GM23248 (cell line): Measurements from ENCODE around the gene SLC25A22. TPM values are rescaled to one million over a fixed set of nuclear protein-coding genes. Genes with fewer than 3 reads are reported as not detected.

Source experiments
- DNase-seq: peaks from one replicate; pipeline ENCODE4 v3.0.0-alpha.2; 2015
- H2AFZ ChIP-seq: fragments of 200-600 bp; sonication (generic); 2 replicates; pipeline ENCODE4 v1.6.1; 2016; ENCODE audit warnings: antibody characterized with exemption
- H3F3A ChIP-seq: fragments of 200-600 bp; sonication (generic); 2 replicates; pipeline ENCODE4 v1.6.1; 2016; ENCODE audit warnings: mild to moderate bottlenecking, antibody characterized with exemption, mixed run types; ENCODE audit not compliant: insufficient read depth
- H3K27ac ChIP-seq: fragments of 200-600 bp; sonication (generic); 2 replicates; pipeline ENCODE4 v1.5.1; 2016; ENCODE audit warnings: mild to moderate bottlenecking
- H3K27me3 ChIP-seq: fragments of 200-600 bp; sonication (generic); replicated peaks from 2 replicates; pipeline ENCODE4 v1.6.1; 2016; ENCODE audit warnings: mild to moderate bottlenecking; ENCODE audit not compliant: insufficient read depth
- H3K36me3 ChIP-seq: fragments of 200-600 bp; sonication (generic); 2 replicates; pipeline ENCODE4 v1.6.1; 2016; ENCODE audit warnings: low read depth, mild to moderate bottlenecking
- H3K4me1 ChIP-seq: fragments of 200-600 bp; sonication (generic); 2 replicates; pipeline ENCODE4 v1.6.1; 2016; ENCODE audit warnings: mild to moderate bottlenecking; ENCODE audit not compliant: insufficient read depth
- H3K4me2 ChIP-seq: fragments of 200-600 bp; sonication (generic); one replicate; pipeline ENCODE4 v1.6.1; 2016; ENCODE audit warnings: mild to moderate bottlenecking; ENCODE audit not compliant: unreplicated experiment
- H3K4me3 ChIP-seq: fragments of 200-600 bp; sonication (generic); 2 replicates; pipeline ENCODE4 v1.5.1; 2016; ENCODE audit warnings: mild to moderate bottlenecking
- H3K79me2 ChIP-seq: fragments of 200-600 bp; sonication (generic); 2 replicates; pipeline ENCODE4 v1.6.1; 2016; ENCODE audit warnings: mild to moderate bottlenecking; ENCODE audit not compliant: insufficient read depth
- H3K9ac ChIP-seq: fragments of 200-600 bp; sonication (generic); 2 replicates; pipeline ENCODE4 v1.6.1; 2016; ENCODE audit warnings: mild to moderate bottlenecking
- H3K9me2 ChIP-seq: fragments of 200-600 bp; sonication (generic); 2 replicates; pipeline ENCODE4 v1.6.1; 2016; ENCODE audit warnings: mixed run types, mild to moderate bottlenecking, moderate library complexity; ENCODE audit not compliant: insufficient read depth
- H3K9me3 ChIP-seq: fragments of 200-600 bp; sonication (generic); one replicate; pipeline ENCODE4 v1.6.1; 2017; ENCODE audit warnings: low read depth
- H4K20me1 ChIP-seq: fragments of 200-600 bp; sonication (generic); 2 replicates; pipeline ENCODE4 v1.6.0; 2016; ENCODE audit not compliant: insufficient read depth
- EZH2 ChIP-seq: fragments of 200-600 bp; sonication (generic); IDR thresholded peaks from 2 replicates; pipeline ENCODE4 v1.6.1; 2018; ENCODE audit warnings: antibody characterized with exemption, mild to moderate bottlenecking; ENCODE audit not compliant: insufficient read depth, poor library complexity, severe bottlenecking
- EZH2phosphoT487 ChIP-seq: fragments of 200-600 bp; sonication (generic); IDR thresholded peaks from 2 replicates; pipeline ENCODE4 v1.6.1; 2018; ENCODE audit warnings: antibody characterized with exemption, moderate library complexity, mild to moderate bottlenecking, low read depth; ENCODE audit not compliant: insufficient read depth
- WGBS, 2 experiments: methylation state at CpG; one replicate each; pipeline ENCODE4 v1.1.6; 2015 to 2017; ENCODE audit warnings: low lambda C conversion rate in 2 of 2, low coverage in 1 of 2; ENCODE audit errors: missing lambda C conversion rate in 2 of 2; 5-methylcytosine and 5-hydroxymethylcytosine counted together
- in situ Hi-C: fragments of 300-500 bp; cut with MboI; formaldehyde crosslinking; loops from 2 replicates; pipeline ENCODE4 v1.15.0; 2020
- polyA plus RNA-seq: library from polyadenylated mRNA; unstranded; fragments of >200 nt; fragmentation: Nextera tagmentation; extraction: Ambion mirVana; gene quantifications from 2 replicates; pipeline ENCODE4 v1.2.1, GENCODE V29; 2016
- total RNA-seq: library from RNA; depleted of rRNA; stranded (reverse); fragments of >200 nt; shearing (Covaris generic); gene quantifications from 2 replicates; pipeline ENCODE4 v1.2.3, GENCODE V29; 2014

Gene SLC25A22
- total and polyA plus RNA-seq, 2 experiments from 2014 or later = 10.5 to 19.4 TPM

GRCh38 chr11:830295-831117, 32.4 kb upstream of the SLC25A22 start:
- Histone ChIP-seq H3K27ac (no peak overlapping the region), H2AFZ (peak overlapping the region; percentile 24; the same call in 1 of the 2 replicates), H3K27me3 (peaks cover 7% of the 10 kb centered on the region; the same call in 1 of the 2 replicates), H3K9ac (no peak overlapping the region), H3K4me1 (peaks cover 14% of the 10 kb centered on the region; the same call in 1 of the 2 replicates), H3F3A (no peaks in the 10 kb centered on the region), H3K9me3 (no peaks in the 10 kb centered on the region), H3K4me3 (peak overlapping the region; percentile 54), H3K36me3 (no peaks in the 10 kb centered on the region), H4K20me1 (no peaks in the 10 kb centered on the region), H3K9me2 (no peaks in the 10 kb centered on the region), H3K4me2 (peak overlapping the region; percentile 67), H3K79me2 (peaks cover 21% of the 10 kb centered on the region)
- peak; percentile 85 for DNase-seq
- TF ChIP-seq EZH2 = no peak
- no peak for TF ChIP-seq EZH2phosphoT487
- 5 to 6% methylated on average over 52 to 71 of the region's 78 CpGs for WGBS, 2 experiments
- in situ Hi-C loops = no loop called here

DNA sequence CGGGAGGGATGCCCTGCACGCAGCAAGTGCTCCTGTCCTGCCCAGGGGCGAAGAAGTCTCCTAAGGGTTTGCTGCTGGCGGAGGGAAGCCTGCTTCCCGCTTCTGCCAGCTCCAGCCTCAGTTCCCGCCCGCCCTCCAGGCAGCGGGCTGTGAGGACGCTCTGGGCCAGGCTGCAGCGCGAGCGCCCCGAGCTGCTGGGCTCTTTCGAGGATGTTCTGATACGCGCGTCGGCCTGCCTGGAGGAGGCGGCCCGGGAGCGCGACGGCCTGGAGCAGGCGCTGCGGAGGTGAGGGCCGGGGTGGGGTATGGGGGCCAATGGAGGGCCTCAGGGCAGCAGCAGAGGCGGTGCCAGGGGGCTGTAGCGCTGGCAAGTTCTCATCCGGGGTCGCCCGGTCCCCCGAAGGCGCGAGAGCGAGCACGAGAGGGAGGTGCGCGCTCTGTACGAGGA, 31.8 kb upstream of the SLC25A22 start:
- no peak overlapping the region for H2AFZ ChIP-seq
- no peaks in the 10 kb centered on the region for H3F3A ChIP-seq
- H3K9me3 ChIP-seq = no peaks in the 10 kb centered on the region
- H3K27ac ChIP-seq = no peak overlapping the region
- peak; percentile 9 for TF ChIP-seq EZH2
- TF ChIP-seq EZH2phosphoT487 = 0 out of 2 replicates have a peak, but pooled peaks have one; percentile 36
- DNase-seq = peak; percentile 53
- peaks cover 7% of the 10 kb centered on the region; the same call in 1 of the 2 replicates for H3K27me3 ChIP-seq
- WGBS, 2 experiments = 3% methylated on average over 16 to 39 of the region's 39 CpGs
- no peak overlapping the region for H3K9ac ChIP-seq
- peaks cover 15% of the 10 kb centered on the region for H3K79me2 ChIP-seq
- H3K9me2 ChIP-seq = no peaks in the 10 kb centered on the region
- peaks cover 9% of the 10 kb centered on the region; the same call in 1 of the 2 replicates for H3K4me1 ChIP-seq
- in situ Hi-C loops = no loop called here
- peak overlapping the region; percentile 56 for H3K4me2 ChIP-seq
- H3K36me3 ChIP-seq = peaks cover 3% of the 10 kb centered on the region; the same call in 1 of the 2 replicates
- H4K20me1 ChIP-seq = no peaks in the 10 kb centered on the region
- peak overlapping the region; percentile 54 for H3K4me3 ChIP-seq

- no peaks in the 10 kb centered on the region for H3F3A ChIP-seq
- H4K20me1 ChIP-seq = no peaks in the 10 kb centered on the region
- peak; percentile 21 for TF ChIP-seq EZH2
- no peak for TF ChIP-seq EZH2phosphoT487
- no peak for DNase-seq
- no peak overlapping the region for H3K27ac ChIP-seq
- H3K4me3 ChIP-seq = no peak overlapping the region
- peaks cover 3% of the 10 kb centered on the region; the same call in 1 of the 2 replicates for H3K36me3 ChIP-seq
- H3K9me2 ChIP-seq = no peaks in the 10 kb centered on the region
- no peaks in the 10 kb centered on the region for H3K9me3 ChIP-seq
- H3K9ac ChIP-seq = no peak overlapping the region
- in situ Hi-C loops = no loop called here
- peaks cover 11% of the 10 kb centered on the region for H3K79me2 ChIP-seq
- 28 to 35% methylated on average over 39 to 40 of the region's 40 CpGs for WGBS, 2 experiments
- no peak overlapping the region for H2AFZ ChIP-seq
- H3K4me2 ChIP-seq = no peak overlapping the region
- peaks cover 9% of the 10 kb centered on the region; the same call in 1 of the 2 replicates for H3K4me1 ChIP-seq
- peaks cover 7% of the 10 kb centered on the region; the same call in 1 of the 2 replicates for H3K27me3 ChIP-seq
These were observed 31.2 kb upstream of the SLC25A22 start for GRCh38 chr11:829176-829846.

DNA sequence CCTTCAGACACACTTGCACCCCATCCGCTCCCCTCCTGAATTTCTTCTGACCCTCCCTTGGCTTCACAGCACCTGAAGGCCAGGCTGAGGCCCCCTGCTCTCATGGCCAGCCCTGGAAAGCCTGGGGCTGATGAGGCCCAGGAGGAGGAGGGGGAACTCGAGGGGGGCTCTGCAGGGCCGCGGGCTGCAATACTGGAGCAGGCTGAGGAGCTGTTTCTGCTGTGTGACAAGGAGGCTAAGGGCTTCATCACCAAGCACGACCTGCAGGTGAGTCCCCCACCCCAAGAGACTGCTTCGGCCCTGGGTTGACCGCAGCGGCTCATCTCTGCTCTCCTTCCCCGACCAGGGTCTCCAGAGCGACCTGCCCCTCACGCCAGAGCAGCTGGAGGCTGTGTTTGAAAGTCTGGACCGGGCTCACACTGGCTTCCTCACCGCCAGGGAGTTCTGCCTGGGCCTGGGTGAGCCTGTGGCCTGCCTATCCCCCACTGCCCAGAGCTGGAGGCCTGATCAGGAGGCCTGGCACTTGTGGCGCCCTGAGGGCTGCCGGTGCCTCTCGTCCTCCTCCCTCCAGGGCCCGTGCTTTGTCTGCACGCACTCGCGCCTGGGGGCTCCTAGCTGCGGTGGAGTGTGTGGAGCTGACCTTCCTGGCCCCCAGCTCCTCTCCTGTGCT, 30.6 kb upstream of the SLC25A22 start:
- Histone ChIP-seq H4K20me1 (no peaks in the 10 kb centered on the region), H3K4me3 (no peak overlapping the region), H3K4me2 (no peak overlapping the region), H3F3A (no peaks in the 10 kb centered on the region), H3K9ac (no peak overlapping the region), H3K27ac (no peak overlapping the region), H3K79me2 (peaks cover 6% of the 10 kb centered on the region), H3K36me3 (peaks cover 3% of the 10 kb centered on the region; the same call in 1 of the 2 replicates), H2AFZ (no peak overlapping the region), H3K27me3 (peaks cover 7% of the 10 kb centered on the region; the same call in 1 of the 2 replicates), H3K4me1 (peaks cover 9% of the 10 kb centered on the region; the same call in 1 of the 2 replicates), H3K9me3 (no peaks in the 10 kb centered on the region), H3K9me2 (no peaks in the 10 kb centered on the region)
- WGBS, 2 experiments = 91 to 92% methylated on average over 20 to 21 of the region's 21 CpGs
- in situ Hi-C loops = no loop called here
- TF ChIP-seq EZH2phosphoT487 (no peak), EZH2 (no peak)
- DNase-seq = no peak
